Left ventricle myocardium inferior (tissue), 1 donor: ENCODE results near the gene AMN. TPM values are rescaled to one million over a fixed set of nuclear protein-coding genes. Genes with fewer than 3 reads are reported as not detected.

Experiments
- DNase-seq: peaks from one replicate; pipeline ENCODE4 v3.0.0-alpha.2; 2020
- H3K27ac ChIP-seq: fragments of 200-600 bp; replicated peaks from 2 replicates; pipeline ENCODE4 v1.8.0; 2021
- H3K27me3 ChIP-seq: fragments of 200-600 bp; 2 replicates; pipeline ENCODE4 v1.8.0; 2021; ENCODE audit warnings: low read depth
- H3K36me3 ChIP-seq: fragments of 200-600 bp; 2 replicates; pipeline ENCODE4 v1.8.0; 2021
- H3K4me1 ChIP-seq: fragments of 200-600 bp; 2 replicates; pipeline ENCODE4 v1.8.0; 2021
- H3K4me3 ChIP-seq: fragments of 200-600 bp; 2 replicates; pipeline ENCODE4 v1.8.0; 2021; ENCODE audit warnings: mild to moderate bottlenecking, moderate library complexity
- H3K9me3 ChIP-seq: fragments of 200-600 bp; replicated peaks from 2 replicates; pipeline ENCODE4 v1.8.0; 2021
- intact Hi-C: fragments of 100-400 bp; cut with micrococcal nuclease; formaldehyde crosslinking; loops from one replicate; pipeline ENCODE4 v1.11.0; 2022
- total RNA-seq: library from RNA; stranded (reverse); fragmentation: NEBNext Ultra II Directional; extraction: Animal tissue kit (Norgen Biotek cat#: 25700); gene quantifications from one replicate; pipeline ENCODE4 v1.2.1, GENCODE V29; 2021
- TF ChIP-seq, protein P1 (sequence below): fragments of 200-600 bp; IDR thresholded peaks from 2 replicates; pipeline ENCODE4 v1.8.0; 2021; ENCODE audit warnings: antibody characterized with exemption, mild to moderate bottlenecking, borderline replicate concordance
- donor health status: DM: no; HTN: yes; CAD: no; lungs with severe emphysema.

Gene AMN
- total RNA-seq, 1 donor from 2014 or later = not detected

DNA sequence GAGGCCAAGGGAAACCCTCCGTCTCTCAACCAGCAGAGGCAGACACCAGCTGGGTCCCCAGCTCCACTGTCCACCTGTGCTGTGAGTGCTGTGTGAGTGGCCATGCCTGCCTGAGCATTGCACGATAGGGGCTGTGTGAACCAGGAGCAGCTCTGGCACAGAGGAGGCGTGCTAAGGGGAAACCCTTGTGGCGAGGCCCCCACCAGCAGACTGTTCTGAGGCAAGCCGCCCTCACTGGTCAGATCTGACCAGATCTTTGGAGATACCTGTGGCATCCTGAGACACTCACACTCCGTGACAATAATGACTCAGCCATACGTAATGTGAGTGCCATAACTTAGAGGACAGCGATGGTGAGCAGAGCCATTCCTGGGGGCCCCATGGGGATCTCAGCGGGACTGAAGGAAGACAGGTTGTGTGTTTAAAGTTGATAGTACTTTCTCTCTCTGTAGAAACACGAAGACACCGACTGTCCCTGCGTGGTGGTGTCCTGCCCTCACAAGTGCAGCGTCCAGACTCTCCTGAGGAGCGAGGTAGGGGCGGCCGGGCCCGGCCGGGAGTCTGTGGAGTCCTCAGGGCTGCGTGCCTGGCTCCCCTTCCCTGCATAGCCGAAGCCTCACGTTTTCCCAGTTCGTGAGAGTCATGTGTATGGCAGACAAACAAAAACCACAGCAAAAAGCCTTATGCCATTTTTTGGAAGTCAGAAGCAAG lies 36.6 kb upstream of the AMN start:
- no peak for DNase-seq
- Histone ChIP-seq H3K27me3 (no peaks in the 10 kb centered on the region), H3K27ac (no peak overlapping the region), H3K4me1 (no peaks in the 10 kb centered on the region), H3K36me3 (peaks cover 16% of the 10 kb centered on the region), H3K4me3 (no peak overlapping the region), H3K9me3 (no peaks in the 10 kb centered on the region)
- intact Hi-C loops = no loop called here
- TF ChIP-seq, protein P1, sequence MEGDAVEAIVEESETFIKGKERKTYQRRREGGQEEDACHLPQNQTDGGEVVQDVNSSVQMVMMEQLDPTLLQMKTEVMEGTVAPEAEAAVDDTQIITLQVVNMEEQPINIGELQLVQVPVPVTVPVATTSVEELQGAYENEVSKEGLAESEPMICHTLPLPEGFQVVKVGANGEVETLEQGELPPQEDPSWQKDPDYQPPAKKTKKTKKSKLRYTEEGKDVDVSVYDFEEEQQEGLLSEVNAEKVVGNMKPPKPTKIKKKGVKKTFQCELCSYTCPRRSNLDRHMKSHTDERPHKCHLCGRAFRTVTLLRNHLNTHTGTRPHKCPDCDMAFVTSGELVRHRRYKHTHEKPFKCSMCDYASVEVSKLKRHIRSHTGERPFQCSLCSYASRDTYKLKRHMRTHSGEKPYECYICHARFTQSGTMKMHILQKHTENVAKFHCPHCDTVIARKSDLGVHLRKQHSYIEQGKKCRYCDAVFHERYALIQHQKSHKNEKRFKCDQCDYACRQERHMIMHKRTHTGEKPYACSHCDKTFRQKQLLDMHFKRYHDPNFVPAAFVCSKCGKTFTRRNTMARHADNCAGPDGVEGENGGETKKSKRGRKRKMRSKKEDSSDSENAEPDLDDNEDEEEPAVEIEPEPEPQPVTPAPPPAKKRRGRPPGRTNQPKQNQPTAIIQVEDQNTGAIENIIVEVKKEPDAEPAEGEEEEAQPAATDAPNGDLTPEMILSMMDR = no peak

DNA sequence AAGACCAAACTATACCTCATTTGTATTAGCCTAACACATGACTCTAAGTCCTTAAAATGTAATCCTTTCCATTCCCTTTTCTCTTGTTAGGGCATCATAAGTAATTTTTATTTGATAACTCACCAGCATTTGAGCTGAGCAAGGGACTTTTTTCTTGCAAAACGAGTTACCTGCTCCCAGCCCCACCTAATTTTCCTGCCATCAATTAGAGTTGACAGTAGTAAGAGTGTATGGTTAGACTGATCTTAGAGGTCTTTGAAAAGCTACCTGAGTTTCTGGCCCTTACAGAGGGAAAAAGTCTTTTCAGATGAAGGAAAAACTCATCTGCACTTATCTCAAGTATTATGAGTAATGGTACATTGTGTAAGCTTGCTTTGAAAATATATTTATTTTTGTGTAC lies 33.7 kb upstream of the AMN start:
- intact Hi-C loops = no loop called here
- H3K27ac ChIP-seq = no peak overlapping the region
- peaks cover 14% of the 10 kb centered on the region for H3K36me3 ChIP-seq
- no peak overlapping the region for H3K4me3 ChIP-seq
- no peak for DNase-seq
- TF ChIP-seq, protein P1 = no peak
- H3K4me1 ChIP-seq = peaks cover 3% of the 10 kb centered on the region
- H3K27me3 ChIP-seq = no peaks in the 10 kb centered on the region
- H3K9me3 ChIP-seq = no peaks in the 10 kb centered on the region

DNA sequence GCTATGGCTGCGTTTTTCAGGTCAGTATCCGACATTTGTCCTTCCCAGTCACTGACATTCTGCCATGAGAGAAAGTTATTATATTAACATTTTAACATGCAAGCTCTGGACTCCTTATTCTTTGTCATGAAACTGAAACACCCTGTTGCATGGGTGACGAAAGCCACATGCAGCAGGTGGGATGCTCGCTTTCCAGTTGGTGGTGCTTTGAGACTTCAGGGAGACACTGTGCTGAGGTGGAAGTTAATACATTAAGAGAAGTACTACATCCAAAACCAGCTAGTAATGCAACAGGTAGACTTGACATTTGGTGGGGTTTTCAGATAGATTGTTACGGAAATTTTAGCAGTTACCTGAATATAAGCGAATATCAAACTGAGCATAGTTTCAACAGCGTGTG lies 32.8 kb upstream of the AMN start:
- intact Hi-C loops = no loop called here
- peaks cover 14% of the 10 kb centered on the region for H3K36me3 ChIP-seq
- TF ChIP-seq, protein P1 = no peak
- no peaks in the 10 kb centered on the region for H3K9me3 ChIP-seq
- no peak overlapping the region for H3K27ac ChIP-seq
- H3K27me3 ChIP-seq = no peaks in the 10 kb centered on the region
- no peak overlapping the region for H3K4me3 ChIP-seq
- no peak for DNase-seq
- peaks cover 3% of the 10 kb centered on the region for H3K4me1 ChIP-seq

DNA sequence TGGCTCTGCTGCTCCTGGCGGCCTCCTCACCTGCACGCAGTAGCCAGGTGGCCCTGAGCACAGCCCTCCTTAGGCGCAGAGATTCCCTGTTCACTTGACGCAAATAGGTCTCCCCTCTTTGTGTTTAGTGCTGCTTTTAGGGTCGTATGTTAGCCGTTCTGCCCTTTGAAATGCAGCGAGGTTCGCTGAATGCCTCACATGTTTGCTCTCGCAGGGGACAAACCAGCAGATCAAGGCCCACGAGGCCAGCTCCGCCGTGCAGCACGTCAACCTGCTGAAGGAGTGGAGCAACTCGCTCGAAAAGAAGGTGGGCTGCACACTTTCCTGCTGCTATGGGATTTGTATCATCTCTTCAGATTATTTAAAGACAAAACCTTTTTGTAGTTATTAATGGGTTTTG lies 31.4 kb upstream of the AMN start:
- no peaks in the 10 kb centered on the region for H3K9me3 ChIP-seq
- DNase-seq = no peak
- H3K27ac ChIP-seq = no peak overlapping the region
- H3K4me3 ChIP-seq = no peak overlapping the region
- TF ChIP-seq, protein P1 = no peak
- H3K4me1 ChIP-seq = peaks cover 3% of the 10 kb centered on the region
- peaks cover 13% of the 10 kb centered on the region for H3K36me3 ChIP-seq
- H3K27me3 ChIP-seq = no peaks in the 10 kb centered on the region
- intact Hi-C loops = no loop called here

DNA sequence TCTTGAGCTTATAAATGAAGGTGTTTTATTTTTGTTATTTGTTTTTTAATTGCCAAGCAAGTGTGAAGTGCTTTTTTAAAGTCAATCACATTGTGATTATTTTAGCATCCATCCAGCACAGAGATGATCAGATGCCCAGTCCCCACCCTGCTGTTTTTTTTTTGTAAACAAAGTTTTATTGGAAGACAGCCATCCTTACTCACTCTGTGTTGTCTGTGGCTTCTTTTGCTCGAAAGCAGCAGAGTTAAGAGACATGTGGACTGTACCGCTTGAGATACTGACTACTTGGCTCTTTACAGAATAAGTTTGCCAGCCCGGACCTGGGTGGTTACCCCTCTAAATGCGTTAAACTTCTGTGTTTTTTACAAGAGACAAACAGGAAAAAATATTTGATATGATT lies 30.9 kb upstream of the AMN start:
- H3K4me1 ChIP-seq = peaks cover 3% of the 10 kb centered on the region
- TF ChIP-seq, protein P1 = no peak
- H3K27me3 ChIP-seq = no peaks in the 10 kb centered on the region
- peaks cover 9% of the 10 kb centered on the region for H3K36me3 ChIP-seq
- no peak overlapping the region for H3K27ac ChIP-seq
- no peaks in the 10 kb centered on the region for H3K9me3 ChIP-seq
- intact Hi-C loops = no loop called here
- no peak for DNase-seq
- no peak overlapping the region for H3K4me3 ChIP-seq
